HL-60 (cell line): ENCODE measurements around the gene CDH5.

Experiments used
- TF ChIP-seq, protein P1 (sequence below): IDR thresholded peaks from one replicate; pipeline ENCODE4 v1.5.1; 2011; ENCODE audit warnings: low read length, control low read depth, inconsistent platforms; ENCODE audit not compliant: insufficient read depth
- TF ChIP-seq, protein P2 (sequence below): IDR thresholded peaks from 2 replicates; pipeline ENCODE4 v1.6.1; 2012; ENCODE audit warnings: low read depth; ENCODE audit not compliant: insufficient replicate concordance

DNA sequence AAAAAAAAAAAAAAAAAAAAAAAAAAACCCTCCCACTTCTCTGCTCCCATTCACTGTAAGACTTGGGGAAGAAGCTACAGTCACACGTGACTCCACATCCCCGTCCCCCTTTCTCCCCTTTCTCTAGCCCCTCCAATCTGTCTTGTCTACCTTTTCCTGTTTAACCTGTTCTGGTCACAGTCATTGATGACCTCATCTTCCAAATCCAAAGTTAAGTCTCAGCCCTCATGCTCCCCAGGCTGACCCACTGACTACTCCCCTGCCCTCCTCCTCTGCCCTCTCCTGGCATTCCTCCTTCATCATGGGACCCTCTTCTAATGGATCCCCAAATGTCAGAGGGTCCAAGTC is 1.6 kb upstream of the CDH5 start:
- TF ChIP-seq, protein P1, sequence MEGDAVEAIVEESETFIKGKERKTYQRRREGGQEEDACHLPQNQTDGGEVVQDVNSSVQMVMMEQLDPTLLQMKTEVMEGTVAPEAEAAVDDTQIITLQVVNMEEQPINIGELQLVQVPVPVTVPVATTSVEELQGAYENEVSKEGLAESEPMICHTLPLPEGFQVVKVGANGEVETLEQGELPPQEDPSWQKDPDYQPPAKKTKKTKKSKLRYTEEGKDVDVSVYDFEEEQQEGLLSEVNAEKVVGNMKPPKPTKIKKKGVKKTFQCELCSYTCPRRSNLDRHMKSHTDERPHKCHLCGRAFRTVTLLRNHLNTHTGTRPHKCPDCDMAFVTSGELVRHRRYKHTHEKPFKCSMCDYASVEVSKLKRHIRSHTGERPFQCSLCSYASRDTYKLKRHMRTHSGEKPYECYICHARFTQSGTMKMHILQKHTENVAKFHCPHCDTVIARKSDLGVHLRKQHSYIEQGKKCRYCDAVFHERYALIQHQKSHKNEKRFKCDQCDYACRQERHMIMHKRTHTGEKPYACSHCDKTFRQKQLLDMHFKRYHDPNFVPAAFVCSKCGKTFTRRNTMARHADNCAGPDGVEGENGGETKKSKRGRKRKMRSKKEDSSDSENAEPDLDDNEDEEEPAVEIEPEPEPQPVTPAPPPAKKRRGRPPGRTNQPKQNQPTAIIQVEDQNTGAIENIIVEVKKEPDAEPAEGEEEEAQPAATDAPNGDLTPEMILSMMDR = no peak
- TF ChIP-seq, protein P2, sequence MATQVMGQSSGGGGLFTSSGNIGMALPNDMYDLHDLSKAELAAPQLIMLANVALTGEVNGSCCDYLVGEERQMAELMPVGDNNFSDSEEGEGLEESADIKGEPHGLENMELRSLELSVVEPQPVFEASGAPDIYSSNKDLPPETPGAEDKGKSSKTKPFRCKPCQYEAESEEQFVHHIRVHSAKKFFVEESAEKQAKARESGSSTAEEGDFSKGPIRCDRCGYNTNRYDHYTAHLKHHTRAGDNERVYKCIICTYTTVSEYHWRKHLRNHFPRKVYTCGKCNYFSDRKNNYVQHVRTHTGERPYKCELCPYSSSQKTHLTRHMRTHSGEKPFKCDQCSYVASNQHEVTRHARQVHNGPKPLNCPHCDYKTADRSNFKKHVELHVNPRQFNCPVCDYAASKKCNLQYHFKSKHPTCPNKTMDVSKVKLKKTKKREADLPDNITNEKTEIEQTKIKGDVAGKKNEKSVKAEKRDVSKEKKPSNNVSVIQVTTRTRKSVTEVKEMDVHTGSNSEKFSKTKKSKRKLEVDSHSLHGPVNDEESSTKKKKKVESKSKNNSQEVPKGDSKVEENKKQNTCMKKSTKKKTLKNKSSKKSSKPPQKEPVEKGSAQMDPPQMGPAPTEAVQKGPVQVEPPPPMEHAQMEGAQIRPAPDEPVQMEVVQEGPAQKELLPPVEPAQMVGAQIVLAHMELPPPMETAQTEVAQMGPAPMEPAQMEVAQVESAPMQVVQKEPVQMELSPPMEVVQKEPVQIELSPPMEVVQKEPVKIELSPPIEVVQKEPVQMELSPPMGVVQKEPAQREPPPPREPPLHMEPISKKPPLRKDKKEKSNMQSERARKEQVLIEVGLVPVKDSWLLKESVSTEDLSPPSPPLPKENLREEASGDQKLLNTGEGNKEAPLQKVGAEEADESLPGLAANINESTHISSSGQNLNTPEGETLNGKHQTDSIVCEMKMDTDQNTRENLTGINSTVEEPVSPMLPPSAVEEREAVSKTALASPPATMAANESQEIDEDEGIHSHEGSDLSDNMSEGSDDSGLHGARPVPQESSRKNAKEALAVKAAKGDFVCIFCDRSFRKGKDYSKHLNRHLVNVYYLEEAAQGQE = no peak
